Measurements from ENCODE around the gene LEMD1.

Gene LEMD1

GRCh38 chr1:205421798-205422197 lies at the start of gene LEMD1:
LEMD1 (minus strand) TSS chr1:205422056; CDS start chr1:205420536, 1,520 bp downstream.
- DNase-seq (ENCODE audit: low spot score), result no peak

GRCh38 chr1:205470131-205470530 lies 48.3 kb upstream of the LEMD1 start:
- DNase-seq (ENCODE audit: low spot score), result no peak

GRCh38 chr1:205466595-205467220 lies 44.9 kb upstream of the LEMD1 start:
- no peak for DNase-seq (ENCODE audit: low spot score)

GRCh38 chr1:205465392-205465791 lies 43.5 kb upstream of the LEMD1 start:
- DNase-seq (ENCODE audit: low spot score), result no peak

GRCh38 chr1:205458777-205459566 lies 37.1 kb upstream of the LEMD1 start:
- peak; percentile 79 for DNase-seq (ENCODE audit: low spot score)

- peak; percentile 75 for DNase-seq (ENCODE audit: low spot score)
Observed at GRCh38 chr1:205456868-205457745, 35.3 kb upstream of the LEMD1 start.

- DNase-seq (ENCODE audit: low spot score), result no peak
Observed at GRCh38 chr1:205456383-205456867, 34.6 kb upstream of the LEMD1 start.

- DNase-seq (ENCODE audit: low spot score), result no peak
Observed at GRCh38 chr1:205455581-205456382, 33.9 kb upstream of the LEMD1 start, which contains the start of gene BLACAT1. BLACAT1 (minus strand) TSS chr1:205456045.

- DNase-seq (ENCODE audit: low spot score), result no peak
Observed at GRCh38 chr1:205454903-205455335, 33.1 kb upstream of the LEMD1 start.

- DNase-seq (ENCODE audit: low spot score), result no peak
Observed at GRCh38 chr1:205453466-205453865, 31.6 kb upstream of the LEMD1 start.

GRCh38 chr1:205452933-205453332 lies 31.1 kb upstream of the LEMD1 start:
- no peak for DNase-seq (ENCODE audit: low spot score)

- DNase-seq (ENCODE audit: low spot score), result no peak
Observed at GRCh38 chr1:205452364-205452763, 30.5 kb upstream of the LEMD1 start.

GRCh38 chr1:205451759-205452164 lies 29.9 kb upstream of the LEMD1 start:
- no peak for DNase-seq (ENCODE audit: low spot score)

GRCh38 chr1:205451202-205451601 lies 29.3 kb upstream of the LEMD1 start:
- DNase-seq (ENCODE audit: low spot score), result no peak

- no peak for DNase-seq (ENCODE audit: low spot score)
Observed at GRCh38 chr1:205450448-205450847, 28.6 kb upstream of the LEMD1 start.

- peak; percentile 66 for DNase-seq (ENCODE audit: low spot score)
Observed at GRCh38 chr1:205449750-205450443, 28.0 kb upstream of the LEMD1 start.

GRCh38 chr1:205449254-205449749 lies 27.4 kb upstream of the LEMD1 start:
- no peak for DNase-seq (ENCODE audit: low spot score)

GRCh38 chr1:205448540-205449253 lies 26.8 kb upstream of the LEMD1 start:
- peak; percentile 58 for DNase-seq (ENCODE audit: low spot score)

- DNase-seq (ENCODE audit: low spot score), result no peak
Observed at GRCh38 chr1:205447457-205448341, 25.8 kb upstream of the LEMD1 start.
